Stimulated activated CD8-positive, alpha-beta memory T cell treated with anti-CD3 and anti-CD28 coated beads, Interleukin-4, amount 100 ng/mL, for 24 hours (primary cell): ENCODE results near the gene CD6.

Source experiments
- DNase-seq: peaks from one replicate; pipeline ENCODE4 v3.0.0-alpha.2; 2020; ENCODE audit warnings: low read depth

CD6 gene

DNA sequence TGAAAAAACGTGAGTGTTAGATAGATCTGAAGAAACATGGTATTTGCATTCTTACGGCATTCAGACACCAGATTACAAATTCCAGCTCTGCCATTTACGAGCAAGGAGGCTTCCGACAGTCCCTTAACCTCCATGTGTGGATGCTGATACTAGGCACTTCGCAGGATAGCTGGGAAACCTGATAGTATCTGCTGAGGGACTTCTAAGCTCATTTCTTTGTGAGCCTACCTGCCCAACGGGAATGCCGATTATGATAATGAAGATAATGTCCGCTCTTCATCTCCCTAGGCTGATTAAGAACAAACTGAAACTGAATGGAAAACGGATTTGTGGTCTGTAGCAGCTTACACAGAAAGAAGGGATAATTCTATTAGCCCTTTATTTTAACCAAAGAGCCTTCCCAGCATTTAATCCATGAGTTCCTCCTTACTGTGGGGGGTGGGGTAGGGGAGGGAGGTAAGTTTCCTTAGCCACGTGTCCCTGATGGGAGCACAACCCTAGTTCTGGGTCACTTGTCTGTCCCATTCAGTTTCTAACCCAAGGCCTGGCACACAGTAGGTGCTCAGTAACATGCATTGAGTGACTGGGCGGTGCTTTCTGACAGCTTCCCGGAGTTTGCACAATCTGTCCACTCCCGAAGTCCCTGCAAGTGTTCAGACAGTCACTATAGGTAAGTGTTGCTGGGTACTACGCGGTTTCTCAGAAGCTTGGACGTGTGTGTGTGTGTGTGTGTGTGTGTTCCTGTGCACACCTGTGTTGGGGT lies 39.2 kb downstream of the CD6 start:
- DNase-seq: no peak

- no peak for DNase-seq
Observed at GRCh38 chr11:61011229-61011870, 39.9 kb downstream of the CD6 start.

GRCh38 chr11:61011950-61012736 lies 40.7 kb downstream of the CD6 start:
- no peak for DNase-seq

DNA sequence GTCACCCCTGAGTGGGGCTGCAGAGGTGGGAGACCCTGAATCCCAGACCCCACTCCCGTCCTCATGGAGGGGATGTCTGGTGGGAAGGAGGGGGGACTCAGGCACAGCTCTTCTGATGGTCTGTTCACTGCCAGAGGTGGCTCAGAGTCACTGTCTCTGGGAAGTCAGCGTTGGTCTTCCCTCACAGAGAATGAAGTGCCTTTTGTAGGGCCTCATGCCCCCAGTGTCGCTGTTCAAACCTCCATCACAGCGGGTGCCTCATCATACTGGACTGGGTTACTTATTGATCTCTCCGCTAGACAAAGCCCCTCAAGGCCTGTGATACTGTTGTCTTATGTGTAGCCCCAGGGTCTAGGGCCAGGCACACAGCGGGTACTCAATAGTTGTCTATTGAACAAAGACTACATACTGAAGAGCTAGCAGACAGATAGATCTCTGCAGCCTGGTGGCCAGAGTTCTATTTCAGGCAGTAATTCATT lies 41.3 kb downstream of the CD6 start:
- no peak for DNase-seq

DNA sequence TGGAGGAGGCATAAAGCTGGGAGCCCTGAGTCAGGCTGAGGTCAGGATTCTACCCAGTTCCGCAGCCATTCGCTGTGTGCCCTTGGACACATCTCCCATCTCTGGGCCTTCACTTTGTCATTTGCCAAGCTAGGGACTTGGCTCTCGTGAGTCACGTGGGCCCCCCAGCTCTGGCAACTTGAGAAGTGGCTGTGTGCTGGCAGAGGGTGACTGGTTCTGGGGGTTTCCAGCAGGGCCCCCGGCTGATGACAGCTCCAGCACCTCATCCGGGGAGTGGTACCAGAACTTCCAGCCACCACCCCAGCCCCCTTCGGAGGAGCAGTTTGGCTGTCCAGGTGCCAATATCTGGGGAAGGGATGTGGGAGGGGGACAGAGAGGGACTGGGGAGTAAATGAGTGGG lies 46.6 kb downstream of the CD6 start:
- DNase-seq: no peak

DNA sequence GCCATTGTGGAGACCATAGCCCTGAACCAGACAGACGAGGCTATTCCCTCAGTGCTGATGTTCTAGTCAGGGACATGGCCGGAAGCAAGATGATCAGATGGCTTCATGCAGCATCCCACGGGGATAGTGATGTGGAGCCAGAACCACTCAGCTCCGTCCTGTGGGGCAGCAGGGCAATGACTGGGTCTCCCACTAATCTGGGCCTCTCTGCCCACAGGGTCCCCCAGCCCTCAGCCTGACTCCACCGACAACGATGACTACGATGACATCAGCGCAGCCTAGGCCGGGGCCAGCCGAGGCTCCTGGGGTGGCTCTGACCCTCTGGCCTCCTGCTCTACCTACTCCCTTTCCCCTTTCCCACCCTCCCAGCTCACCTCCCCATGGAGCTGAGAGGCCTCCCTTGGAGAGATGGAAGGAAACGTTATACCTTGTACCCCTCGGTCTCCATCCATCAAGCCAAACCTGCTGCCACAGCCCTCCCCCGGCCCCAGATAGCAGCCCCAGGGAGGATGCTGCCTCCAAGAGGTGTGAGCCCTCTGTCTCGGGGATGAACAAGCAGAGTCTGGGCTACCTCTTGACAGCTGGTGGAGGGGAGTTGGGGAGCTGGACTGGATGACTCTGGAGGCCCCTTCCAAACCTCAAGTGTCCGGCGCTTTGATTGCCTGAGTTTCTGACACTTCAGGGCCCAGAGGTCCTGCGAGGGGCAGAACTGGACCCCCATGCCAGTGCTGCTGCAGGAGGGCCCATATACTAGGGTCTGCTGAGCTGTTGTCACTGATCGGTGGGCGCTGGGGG lies 47.8 kb downstream of the CD6 start:
- no peak for DNase-seq

- no peak for DNase-seq
Observed at GRCh38 chr11:61019832-61020405, 48.4 kb downstream of the CD6 start.

DNA sequence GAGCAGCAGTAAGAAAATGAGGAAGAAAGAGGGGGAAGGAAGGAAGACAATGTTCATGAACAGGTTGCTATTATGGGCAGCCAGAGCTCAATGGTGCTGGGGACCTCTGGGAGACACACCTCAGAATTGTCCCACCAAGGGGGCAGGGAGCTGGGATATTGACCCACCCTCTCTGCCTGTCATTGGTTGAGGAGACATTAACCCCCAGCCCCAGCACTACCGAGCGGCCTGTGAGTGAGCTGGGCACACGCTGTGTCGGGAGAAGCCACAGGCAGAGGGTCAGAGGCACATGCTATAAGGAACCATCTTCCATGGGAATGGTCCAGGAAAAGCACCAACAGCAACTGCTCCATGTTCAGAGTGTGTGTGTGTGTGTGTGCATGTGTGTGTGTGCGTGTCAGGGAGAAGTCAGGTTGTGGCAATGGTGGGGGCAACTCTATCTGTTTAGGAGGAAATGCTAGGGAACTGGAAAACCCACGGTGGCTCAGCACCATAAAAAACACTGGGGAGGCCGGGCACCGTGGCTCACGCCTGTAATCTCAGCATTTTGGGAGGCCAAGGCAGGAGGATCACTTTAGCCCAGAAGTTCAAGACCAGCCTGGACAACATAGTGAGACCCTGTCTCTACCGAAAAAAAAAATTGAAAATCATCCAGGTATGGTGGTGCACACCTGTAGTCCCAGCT lies 49.2 kb downstream of the CD6 start:
- no peak for DNase-seq

- DNase-seq: peak; percentile 69
Observed at GRCh38 chr11:61021661-61022212, 50.3 kb downstream of the CD6 start.

DNA sequence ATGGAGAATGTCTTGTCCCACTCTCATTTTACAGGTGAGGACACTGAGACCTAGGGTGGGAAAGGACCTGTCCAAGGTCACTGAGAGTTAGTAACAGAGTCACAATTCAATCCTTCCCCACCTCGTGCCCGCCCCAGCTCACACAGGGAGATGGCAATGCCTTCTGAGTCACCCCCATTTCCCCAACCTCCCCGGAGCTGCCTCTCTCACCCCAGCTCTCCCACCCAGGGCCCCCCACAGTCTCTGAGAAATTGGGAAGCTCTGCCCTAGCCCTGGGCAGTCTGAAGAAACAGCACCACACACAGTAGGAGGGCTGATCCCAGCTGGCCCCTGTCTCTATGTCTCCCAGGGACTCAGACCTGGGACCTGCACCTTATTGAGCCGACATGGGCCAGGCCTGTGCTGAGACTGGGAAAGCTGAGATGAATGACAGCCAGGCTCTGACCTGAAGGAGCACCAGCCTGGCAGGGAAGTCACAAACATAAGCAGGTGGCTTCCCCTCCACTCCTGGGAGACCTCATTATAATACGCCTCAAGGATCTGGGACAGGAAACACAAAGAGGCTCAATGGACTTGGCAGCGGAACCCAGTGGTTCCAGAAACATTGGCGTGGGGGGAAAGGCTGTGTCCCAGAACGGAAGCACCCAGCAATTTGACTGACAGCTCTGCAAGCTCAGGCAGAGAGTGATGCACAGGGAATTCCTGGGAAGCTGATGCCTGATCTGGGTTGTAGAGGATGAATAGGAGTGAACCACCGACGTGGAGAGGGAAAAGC lies 51.0 kb downstream of the CD6 start:
- no peak for DNase-seq

DNA sequence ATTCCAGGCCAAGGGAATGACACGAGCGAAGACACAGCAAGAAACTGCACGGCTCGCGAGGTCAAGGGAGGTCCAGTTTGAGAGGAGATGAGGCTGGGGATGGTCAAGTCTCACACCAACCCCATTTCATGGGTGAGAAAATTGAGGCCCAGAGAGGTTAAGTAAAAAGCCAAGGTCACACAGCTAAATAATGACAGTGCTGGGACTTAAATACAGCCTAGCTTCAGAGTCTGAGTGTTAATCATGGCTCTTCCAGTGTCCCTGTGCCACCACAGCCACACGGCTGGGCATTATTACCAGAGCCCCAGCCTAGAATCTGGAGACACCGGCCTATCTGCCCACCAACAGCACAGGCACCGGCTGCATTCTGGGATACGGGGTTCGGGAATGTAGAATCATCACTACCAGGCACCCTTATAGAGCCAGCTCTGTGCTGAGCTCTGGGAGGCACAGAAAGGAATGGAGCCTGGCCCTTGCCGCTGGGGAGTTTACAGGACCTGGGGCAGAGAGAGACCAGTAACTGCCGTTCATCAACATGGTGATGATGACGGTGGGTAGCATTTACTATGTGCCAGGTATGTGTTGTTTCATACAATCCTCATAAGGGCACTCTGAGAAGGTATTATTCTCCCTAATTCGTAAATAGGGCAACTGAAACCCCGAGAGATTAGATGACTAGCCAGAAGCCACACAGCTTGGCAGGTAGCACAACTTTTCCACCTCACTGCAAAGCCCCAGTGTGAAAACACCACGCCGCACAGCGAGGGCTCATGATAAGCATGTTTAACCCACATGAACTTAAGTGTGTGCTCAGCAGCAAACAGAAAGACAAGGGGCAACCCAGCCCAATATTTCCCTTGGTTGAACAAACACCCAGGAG lies 51.8 kb downstream of the CD6 start:
- DNase-seq: peak; percentile 45

DNA sequence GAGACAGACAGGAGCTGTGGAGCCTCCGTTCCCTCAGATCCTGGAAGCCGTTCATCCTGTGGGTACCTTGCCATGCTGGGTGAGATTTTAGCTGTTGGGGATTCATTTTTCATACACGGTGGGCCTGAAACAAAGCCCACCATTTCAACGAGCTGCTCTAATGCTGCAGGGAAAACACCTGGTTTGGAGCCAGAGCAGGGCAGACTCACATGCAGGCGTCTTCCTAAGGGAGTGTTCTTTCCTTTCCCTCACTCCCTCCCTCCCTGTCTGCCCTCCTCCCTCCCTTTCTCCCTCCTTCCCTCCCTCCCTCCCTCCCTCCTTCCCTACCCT lies 52.5 kb downstream of the CD6 start:
- no peak for DNase-seq

- DNase-seq: no peak
Observed at GRCh38 chr11:61024938-61025820, 53.7 kb downstream of the CD6 start.

DNA sequence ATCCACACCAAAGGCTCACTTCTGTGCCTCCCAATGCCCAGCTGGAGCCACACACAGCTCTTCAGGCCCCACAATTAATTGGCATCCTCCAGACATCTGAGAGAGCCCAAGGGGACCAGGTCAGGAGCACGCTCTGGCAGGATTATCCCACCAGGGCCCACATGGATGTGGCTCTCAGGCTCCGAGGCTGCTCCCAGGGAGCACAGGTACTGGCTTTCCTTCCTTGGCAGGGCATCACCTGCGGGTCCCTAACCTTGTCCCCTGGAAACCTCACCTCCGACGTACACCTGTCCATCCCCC lies 54.3 kb downstream of the CD6 start:
- no peak for DNase-seq

GRCh38 chr11:61026121-61027031 lies 54.9 kb downstream of the CD6 start:
- DNase-seq: no peak

GRCh38 chr11:61027141-61027840 lies 55.8 kb downstream of the CD6 start:
- no peak for DNase-seq
